ENCODE measurements around the gene ZNF578. TPM values are rescaled to one million over a fixed set of nuclear protein-coding genes. Genes with fewer than 3 reads are reported as not detected.

ZNF578 gene
- total and polyA plus RNA-seq, 9 of the 15 experiments (the other 6 are each of a cell fraction or from before 2014, with no cell fraction given): 0.05 to 0.29 (median 0.15) TPM

- TF ChIP-seq CREB3 (tag; conservative IDR thresholded peaks at IDR 0.05; ENCODE audit: low read depth) (no peak), TFAM (CRISPR knock-in tag; conservative IDR thresholded peaks at IDR 0.05) (no peak), MCM7 (IDR thresholded peaks at IDR 0.05) (no peak), ZKSCAN3 (CRISPR knock-in tag; IDR thresholded peaks at IDR 0.05) (no peak), FOXA1 (IDR thresholded peaks at IDR 0.05; ENCODE audit: borderline replicate concordance) (no peak), ZNF778 (CRISPR knock-in tag; IDR thresholded peaks at IDR 0.05) (no peak), ELF2 (CRISPR knock-in tag; IDR thresholded peaks at IDR 0.05) (no peak), HNRNPK (IDR thresholded peaks at IDR 0.05; ENCODE audit: low read depth, low read length, poor library complexity, severe bottlenecking) (no peak), NR0B1 (IDR thresholded peaks at IDR 0.05; ENCODE audit: partially characterized antibody) (no peak), ATF4 (CRISPR knock-in tag; IDR thresholded peaks at IDR 0.05) (no peak), THRAP3 (IDR thresholded peaks at IDR 0.05; ENCODE audit: borderline replicate concordance) (no peak), ARNT (IDR thresholded peaks at IDR 0.05) (no peak), NR2F6 (CRISPR knock-in tag; IDR thresholded peaks at IDR 0.05) (no peak), SMARCB1 (IDR thresholded peaks at IDR 0.05; ENCODE audit: insufficient read length, low read depth) (no peak), MAFG (tag; conservative IDR thresholded peaks at IDR 0.05) (no peak), CBX1 (IDR thresholded peaks at IDR 0.05; ENCODE audit: low read depth) (no peak), BDP1 (IDR thresholded peaks at IDR 0.05; ENCODE audit: insufficient read depth, insufficient read length) (no peak), NR2C1 (IDR thresholded peaks at IDR 0.05) (peak; percentile 90), NR2C1 (tag; IDR thresholded peaks at IDR 0.05) (peak; percentile 91), CCNT2 (IDR thresholded peaks at IDR 0.05; ENCODE audit: borderline replicate concordance, extremely low read depth, insufficient read length, low read depth, low read length) (no peak), KAT8 (IDR thresholded peaks at IDR 0.05; ENCODE audit: low read depth) (no peak), DLX4 (CRISPR knock-in tag; IDR thresholded peaks at IDR 0.05) (no peak), MLLT1 (IDR thresholded peaks at IDR 0.05) (no peak), SUPT5H (IDR thresholded peaks at IDR 0.05) (peak; percentile 79), SNRNP70 (optimal IDR thresholded peaks at IDR 0.05; ENCODE audit: low read depth, low read length) (no peak), ZNF696 (CRISPR knock-in tag; conservative IDR thresholded peaks at IDR 0.05) (no peak)
Observed at GRCh38 chr19:52527134-52527955, 74.0 kb downstream of the ZNF578 start, which contains the start of gene ZNF808 (continued).
